Stimulated activated CD8-positive, alpha-beta memory T cell treated with anti-CD3 and anti-CD28 coated beads, Interleukin-12 subunit alpha, Interleukin-12 subunit beta, amount 100 ng/mL, for 4 hours (primary cell): ENCODE data around the gene ACAN.
"Not testable (repeated sequence)": the region's sequence is repeated elsewhere in the genome, so short reads cannot be mapped to it uniquely, and the experiment has no call there.

Experiments used
- DNase-seq: peaks from one replicate; pipeline ENCODE4 v3.0.0-alpha.2; 2020; ENCODE audit warnings: low read depth

Gene ACAN

DNA sequence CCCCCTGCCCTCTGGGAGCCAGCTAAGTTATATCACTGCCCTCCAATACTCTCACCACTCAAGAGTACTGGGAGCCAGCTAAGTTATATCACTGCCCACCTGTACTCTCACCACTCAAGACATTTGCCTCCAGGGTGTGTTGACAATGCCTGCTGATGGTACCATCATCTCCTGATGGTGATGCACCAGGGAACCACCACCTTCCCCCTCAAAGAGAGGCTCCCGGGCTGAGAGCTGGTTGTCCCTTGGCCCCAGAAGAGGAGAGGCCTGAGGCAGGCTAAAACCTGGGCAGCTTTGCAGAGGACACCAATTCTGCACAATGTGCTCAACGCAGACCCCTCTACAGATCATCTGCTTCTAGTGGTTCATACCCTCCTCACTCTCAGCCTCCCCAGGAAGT lies 99.6 kb downstream of the ACAN start:
- DNase-seq = no peak

DNA sequence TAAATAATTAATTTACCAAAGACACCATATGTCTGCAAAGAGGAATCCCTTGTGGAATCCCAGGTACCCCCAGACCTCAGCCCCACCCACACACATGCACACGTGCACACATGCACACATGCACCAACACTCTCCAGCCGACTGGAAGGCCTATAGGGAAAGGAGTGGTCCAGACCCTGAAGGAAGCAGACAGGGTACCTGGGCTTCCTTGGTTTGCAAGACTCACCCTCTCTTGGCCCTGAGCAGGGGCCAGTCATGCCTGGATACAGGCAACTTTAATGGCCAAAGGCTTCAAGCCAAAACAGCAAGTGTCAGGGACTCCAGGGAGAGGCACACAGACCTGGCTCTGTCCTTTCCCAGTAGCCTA lies 101.0 kb downstream of the ACAN start:
- DNase-seq = no peak

DNA sequence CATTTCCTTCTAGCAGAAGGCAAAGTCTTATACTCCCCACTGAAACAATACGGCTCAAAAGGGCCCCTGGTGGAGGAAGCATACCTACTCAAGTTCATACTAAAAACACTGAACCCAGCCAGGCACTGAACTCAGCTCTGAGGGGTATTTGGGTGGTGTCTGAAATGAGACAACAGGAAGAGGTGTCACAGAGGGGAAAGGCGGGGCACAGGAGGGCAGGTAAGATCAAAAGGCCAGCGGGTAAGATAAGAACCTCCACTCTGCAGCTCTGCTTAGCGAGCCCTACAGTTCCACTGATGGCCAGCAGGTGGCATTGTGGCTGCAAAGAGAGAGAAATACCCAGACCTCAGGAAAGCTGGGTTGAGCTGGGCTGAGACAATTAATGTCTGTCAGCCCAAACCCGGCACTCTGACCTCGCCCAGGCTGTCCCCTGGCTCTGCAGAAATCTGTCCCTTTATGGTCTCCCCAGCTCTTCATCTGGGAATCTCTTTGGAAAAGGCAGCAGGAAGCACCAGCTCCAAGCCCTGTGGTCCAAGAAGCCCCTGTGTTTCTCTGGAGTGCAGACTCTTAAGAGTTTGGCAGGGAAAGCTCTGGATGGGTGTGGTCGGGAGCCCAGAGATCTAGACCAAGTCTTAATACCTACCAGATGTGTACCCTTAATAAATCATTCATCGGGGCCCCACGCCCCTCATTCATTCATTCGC lies 101.5 kb downstream of the ACAN start:
- peak; percentile 76 for DNase-seq

DNA sequence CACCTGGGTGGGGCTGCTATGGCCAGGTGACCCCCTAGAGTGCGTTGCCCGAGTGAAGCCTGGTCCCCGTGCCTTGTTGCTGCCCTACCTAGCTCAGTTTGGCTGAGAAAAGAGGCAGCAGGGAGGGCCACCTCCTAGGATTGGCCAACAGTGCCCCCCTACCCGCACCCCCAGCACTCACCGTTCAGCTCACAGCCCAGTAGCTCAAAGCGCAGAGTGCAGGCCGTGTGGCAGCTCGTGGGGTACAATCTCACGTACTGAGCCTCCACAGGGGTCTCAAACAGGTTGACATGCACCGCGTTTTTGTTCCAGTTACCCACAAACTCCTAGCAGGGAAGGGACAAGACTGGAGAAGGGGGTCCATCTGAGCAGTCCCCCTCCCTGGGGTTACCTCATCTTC lies 102.3 kb downstream of the ACAN start:
- no peak for DNase-seq

DNA sequence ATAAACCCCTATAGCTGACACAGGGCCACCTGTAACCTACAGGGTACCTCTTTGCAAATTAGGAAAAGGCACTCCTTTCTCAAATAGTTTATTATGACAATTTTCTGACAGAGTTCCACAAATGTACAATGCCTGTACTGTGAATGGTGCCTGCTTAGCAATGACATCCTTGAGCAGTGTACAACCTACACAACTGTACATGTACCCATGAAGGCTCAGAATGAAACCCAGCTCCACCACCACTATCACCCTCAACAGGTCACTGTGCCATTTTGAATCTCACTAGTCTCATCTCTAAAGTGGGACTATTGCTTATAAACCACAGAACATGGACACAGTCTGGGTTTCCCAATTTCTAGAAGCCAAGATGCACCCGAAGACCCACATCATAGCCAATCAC lies 102.9 kb downstream of the ACAN start:
- no peak for DNase-seq

DNA sequence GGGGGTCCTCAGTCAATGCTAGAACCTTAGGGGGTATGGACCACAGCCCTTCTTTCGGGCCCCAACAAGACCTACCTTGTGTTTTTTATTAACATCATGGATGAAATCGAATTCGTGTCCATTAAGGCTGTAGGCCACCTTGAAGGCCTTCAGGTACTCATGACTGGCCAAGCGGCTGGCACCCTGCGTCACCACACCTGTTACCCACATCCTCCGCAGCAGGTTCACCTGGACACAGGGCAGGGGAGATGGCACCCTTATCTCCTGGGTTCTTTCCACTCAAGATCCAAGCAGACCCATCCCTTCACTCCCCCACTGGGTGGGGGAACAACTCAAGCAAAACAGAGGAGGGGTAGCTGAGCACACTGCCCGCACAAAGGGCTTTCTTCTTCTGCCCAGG lies 103.3 kb downstream of the ACAN start:
- DNase-seq = no peak

DNA sequence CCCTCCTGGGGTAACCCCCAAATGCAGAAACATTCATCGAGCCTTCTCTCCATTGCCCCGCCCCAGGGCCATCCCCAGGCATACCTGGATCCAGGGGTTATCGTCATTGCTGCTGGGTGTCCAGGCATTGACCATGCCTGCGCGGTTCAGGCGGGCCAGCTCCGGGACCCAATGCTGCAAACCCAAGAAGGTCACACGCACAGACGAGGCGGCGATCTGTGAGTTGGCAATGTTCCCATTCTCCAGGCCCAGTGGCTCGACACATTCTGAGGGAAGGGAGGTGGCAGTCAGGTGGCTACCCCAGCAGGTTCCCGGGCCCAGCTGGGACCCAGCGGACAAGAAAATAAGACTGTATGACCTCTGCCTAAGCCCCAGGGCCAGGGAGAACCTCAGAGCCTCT lies 103.9 kb downstream of the ACAN start:
- DNase-seq = no peak

DNA sequence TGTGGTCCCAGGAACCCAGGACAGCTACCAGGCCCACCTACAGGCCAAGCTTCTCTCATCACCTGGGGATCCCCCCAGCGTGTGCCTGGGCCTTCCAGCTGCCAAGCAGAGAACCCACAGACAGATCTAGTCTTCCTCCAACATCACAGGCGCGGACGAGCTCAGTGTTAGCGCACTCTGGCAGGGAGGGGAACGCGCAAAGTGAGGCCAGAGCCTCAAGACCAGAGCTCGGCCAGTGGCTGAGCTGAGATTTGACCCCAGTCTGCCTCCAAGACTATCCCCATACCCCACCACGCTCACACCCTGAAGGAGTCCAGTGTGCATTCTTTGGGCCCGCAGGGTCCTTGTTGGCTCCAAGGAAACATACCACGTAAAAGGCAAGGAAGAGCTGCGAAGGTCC lies 104.9 kb downstream of the ACAN start:
- no peak for DNase-seq

DNA sequence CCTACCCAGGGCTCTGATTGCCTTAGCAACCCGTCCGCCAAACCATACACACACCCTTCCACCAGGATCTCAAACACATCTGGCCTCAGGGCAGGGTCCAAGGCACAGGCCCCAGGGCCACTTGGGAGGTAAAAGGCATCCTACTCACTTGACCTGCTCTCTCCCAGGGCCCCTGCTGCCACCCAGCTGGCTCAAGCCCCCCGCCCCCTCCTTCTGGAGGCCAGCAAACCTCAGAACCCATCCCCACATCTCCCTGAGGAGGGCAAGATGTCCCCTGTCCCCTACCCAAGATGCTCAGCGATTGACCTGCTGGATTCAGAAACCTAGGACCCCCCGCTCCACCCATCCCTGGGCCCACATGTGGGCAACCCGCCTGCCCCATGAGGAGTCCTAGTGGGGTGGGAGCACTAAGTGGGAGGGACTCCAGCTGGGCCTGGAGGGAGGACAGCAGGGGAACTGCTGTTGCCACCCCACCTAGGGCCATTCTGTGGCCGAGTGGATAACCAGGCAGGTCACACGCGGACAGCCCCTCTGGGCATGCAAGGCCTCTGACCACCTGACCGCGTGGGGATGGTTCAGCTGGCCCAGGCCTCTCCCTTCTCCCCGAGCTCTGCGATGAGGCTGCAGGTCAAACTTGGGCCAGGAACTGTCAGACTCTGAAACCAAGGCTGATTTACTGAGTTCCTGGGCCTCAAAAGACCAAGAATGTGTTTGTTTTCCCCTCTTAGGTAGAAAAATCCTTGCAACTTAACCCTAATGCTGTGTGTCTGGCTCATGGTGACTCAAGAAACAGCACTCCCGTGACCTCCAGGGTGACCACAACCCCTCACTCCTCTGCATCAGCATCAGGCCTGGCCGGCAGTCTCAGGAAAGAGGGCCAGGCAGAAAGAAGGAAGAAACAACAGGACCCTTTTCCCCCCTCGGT lies 105.7 kb downstream of the ACAN start:
- no peak for DNase-seq

DNA sequence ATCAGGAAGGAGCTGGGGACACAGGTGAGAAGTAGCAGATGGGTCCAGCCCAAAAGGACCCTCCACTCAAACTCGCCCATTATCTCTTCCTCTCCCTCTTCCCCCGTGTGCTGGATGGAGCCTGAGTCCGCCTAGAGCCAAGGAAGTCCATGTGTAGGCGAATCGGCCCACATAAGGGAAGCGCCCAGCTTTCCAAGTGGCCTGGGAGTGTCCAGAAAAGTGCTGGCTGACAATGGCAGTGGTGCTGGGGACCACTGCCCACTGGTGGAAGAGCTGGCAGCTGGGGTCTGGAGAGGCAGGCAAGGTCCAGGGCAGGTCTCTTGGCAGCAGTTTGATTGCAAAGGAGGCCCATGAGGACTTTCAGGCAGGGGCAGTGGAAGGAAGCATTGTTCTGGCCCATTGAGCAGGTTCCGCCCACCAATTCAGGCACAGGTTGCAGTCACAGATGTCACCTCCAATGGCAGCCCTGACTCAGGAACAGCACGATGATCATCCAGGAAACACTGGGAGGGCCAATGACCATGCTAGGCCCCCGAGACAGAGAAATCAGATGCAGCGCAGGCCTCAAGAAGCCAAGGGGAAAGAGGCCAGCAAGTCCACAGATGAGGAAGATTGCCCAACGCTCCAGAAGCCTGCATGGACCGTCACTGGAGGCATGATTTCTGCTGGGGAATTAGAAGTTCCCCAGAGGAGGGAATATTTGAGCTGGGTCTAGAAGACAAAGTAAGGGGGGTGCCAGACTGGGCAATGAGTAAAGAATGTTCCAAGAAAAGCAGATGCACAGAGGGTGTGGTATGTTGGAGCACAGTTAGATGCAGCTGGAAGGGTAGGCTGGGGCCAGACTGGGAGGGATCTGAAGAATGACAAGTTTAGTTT lies 107.0 kb downstream of the ACAN start:
- no peak for DNase-seq

DNA sequence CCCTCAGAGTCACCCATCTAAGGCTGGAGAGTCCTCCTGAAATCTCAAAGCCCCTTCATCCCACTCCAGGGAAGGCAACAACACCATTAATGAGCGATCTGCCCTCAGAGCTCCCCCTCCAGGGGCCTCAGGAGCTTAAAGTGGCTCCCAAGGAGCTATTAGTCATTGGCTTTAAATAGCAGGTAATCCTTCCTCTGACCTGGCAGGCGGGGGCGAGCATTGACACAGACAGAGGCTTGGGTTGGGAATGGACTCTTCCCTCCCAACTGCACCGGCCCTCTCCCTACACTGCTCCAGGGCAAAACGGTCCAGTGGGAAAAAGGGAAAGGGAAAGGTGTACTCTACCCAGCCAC lies 108.5 kb downstream of the ACAN start:
- no peak for DNase-seq

DNA sequence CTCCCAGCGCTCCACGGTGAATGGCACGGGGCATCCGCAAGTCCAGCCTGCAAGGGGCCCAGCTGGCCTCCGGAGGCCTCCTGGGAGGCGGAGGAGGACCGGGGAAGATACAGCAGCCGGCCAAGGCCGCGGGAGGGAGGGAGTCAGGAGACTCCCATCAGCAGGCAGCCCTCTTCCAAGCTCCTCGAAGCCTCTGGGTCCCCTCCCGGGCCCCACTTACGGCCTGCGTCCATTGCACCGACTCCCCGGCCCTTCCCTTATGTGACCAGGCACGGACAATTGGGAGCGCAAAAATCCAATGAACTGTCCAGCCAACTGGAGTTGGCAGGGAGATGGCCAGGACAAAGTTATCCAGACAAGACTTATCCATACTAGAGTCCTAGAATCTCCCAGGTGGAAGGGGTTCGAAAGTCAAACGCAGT lies 109.3 kb downstream of the ACAN start:
- no peak for DNase-seq

DNA sequence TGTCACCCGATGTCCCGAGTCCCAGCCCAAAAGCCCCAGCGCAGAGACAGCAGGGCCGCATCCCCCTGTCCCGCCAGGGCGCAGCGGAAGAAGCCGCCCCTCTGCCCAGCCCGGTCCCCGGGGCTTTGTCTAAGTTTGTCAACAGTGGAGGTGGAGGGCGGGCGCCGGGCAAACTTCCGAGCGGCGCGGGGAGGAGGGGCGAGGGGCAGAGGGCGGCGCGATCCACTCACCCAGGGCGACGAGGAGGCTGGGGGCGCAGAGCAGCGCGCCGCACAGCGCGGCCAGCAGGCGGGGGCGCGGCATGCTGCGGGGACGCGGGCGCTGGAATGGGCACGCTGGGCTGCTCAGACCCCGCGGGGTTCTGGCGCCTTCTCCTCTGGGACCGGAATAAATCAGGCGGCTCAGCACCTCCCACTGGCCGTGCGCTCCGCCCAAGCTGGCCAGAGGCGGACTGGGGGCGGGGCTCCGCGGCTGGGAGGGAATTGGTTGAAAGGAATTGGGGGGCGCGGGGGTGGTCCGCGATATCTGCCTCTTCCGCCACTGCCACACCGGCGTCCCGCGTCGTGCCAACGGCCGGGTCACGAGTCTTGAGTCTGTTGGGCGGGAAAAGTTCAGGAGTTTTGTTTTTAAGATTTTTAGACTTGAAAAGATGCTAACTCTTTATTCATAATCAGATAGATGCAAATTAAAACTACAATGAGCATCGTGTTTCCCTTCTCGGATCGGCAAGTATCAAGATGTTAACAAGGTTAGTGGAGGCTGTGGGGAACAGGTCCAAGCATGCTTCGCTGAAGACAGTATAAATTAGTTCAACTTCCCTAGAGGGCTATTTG lies 110.0 kb downstream of the ACAN start, which contains the start of gene MFGE8:
Gene MFGE8 (minus strand): TSS at position 363 of the 833 bp plus-strand sequence. CDS start 60 bp downstream, at position 303.
- DNase-seq = peak; percentile 50

DNA sequence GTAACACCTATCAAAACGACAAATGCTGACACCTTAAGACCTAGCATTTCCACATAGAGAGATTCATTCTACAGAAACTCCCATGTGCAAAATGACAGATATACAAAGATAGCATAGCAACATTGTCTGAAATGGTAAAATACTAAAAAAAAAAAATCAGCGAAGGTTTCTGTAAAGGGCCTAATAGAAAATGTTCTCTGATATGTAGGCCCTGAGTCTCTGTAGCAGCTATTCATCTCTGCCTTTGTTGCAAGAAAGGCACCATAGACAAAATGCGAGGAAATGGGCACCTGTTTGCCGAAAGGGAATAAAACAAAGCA lies 110.6 kb downstream of the ACAN start:
- DNase-seq = no peak

DNA sequence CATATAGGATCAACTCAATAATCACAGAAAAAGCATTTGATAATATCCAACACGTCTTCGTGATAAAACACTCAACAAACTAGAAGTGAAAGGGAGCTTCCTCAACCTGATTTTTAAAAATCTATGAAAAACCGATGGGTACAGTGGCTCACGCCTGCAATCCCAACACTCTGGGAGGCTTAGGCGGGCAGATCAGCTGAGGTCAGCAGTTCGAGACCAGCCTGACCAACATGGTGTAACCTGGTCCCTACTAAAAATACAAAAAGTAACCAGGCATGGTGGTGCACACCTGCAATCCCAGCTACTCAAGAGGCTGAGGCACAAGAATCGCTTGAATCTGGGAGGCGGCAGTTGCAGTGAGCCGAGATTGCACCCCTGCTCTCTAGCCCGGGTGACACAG lies 112.1 kb downstream of the ACAN start:
- DNase-seq = no peak

DNA sequence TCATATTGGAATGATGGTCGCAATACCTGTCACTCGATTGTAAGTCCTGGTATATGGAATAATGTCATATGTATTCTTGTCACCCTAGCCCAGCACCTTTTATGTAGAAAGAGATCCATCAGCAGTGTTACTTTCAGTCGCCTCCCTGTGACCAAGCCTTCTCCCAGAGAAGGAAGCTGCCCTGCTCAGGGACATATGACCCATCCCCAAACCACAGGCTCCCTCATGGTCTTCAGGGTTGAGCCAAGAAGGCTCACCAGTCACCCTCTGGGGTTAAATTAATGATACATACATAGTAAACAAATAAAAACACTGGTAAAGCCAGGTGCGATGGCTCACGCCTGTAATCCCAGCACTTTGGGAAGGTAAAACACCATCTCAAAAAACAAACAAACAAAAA lies 114.5 kb downstream of the ACAN start:
- DNase-seq = no peak

DNA sequence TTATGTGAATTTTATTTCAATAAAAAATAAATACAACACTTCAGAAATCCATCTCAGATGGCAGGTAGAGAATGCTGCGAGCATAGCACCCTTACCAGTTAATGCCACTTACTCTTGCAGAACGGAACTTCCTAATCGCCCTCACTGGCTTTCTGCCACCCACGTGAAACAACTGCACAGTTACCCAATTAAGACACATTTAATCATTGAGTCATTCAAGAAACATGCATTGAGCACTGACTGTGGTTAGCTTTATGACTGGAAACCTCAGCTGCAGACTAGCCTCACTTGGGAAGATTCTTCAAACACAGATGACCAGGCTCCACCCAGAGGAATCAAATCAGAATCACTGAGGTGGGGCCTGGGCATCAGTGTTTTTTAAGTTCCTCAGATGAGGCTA lies 115.5 kb downstream of the ACAN start:
- no peak for DNase-seq

DNA sequence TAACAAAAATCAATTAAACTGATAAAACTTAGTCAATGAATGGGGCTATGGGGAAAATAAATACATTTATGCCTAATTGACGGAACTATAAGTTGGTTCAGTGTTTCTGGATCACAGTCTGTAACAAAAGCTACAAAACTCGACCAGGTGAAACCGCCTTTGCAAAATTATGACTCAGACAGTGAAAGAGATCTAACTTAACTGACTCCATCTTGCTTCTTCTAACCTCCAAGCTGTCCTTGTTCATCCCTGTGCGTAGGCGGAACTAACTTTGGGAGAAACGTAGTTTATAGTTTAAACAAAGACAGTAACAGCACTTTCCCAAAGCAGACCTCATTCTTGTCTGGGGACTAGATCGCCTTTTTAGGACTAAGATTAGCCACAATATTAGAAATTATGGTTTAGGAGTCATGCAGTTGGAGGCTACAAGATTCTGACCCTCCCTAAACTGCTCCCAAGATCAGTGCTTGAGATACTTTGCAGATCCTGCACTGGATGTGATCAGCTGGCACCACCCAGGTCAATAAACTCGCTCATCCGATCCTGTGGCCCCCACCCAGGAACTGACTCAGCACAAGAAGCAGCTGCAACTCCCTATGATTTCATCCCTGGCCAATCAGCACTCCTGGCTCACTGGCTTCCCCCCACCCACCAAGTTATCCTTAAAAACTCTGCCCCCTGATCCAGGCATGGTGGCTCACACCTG lies 117.1 kb downstream of the ACAN start:
- no peak for DNase-seq

DNA sequence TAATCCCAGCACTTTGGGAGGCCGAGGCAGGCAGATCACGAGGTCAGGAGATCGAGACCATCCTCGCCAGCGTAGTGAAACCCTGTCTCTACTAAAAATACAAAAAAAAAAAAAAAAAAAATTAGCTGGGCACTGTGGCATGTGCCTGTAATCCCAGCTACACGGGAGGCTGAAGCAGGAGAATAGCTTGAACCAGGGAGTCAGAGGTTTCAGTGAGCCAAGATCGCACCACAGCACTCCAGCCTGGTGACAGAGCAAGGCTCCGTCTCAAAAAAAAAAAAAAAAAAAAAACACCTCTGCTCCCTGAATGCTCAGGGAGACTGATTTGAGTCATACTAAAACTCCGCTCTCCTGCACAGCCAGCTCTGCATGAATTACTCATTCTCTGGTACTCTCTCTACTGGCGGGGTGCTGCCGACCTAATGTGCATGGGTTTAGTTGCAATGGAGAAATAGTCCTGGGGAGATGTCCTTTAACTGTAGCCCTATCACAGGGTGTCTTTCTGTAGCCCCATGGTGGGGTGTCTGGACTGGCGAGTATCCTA lies 117.7 kb downstream of the ACAN start:
- not testable (repeated sequence) for DNase-seq
